ENCODE data around the gene ABCA7. TPM values are rescaled to one million over a fixed set of nuclear protein-coding genes. Genes with fewer than 3 reads are reported as not detected.
A peak's percentile ranks its signal among the peaks of the same experiment; 100 is the strongest.

ABCA7 gene
- total and polyA plus RNA-seq, 2 of the 13 experiments (the other 11 are each of a cell fraction or from before 2014, with no cell fraction given) = 4.4 to 32.4 TPM

DNA sequence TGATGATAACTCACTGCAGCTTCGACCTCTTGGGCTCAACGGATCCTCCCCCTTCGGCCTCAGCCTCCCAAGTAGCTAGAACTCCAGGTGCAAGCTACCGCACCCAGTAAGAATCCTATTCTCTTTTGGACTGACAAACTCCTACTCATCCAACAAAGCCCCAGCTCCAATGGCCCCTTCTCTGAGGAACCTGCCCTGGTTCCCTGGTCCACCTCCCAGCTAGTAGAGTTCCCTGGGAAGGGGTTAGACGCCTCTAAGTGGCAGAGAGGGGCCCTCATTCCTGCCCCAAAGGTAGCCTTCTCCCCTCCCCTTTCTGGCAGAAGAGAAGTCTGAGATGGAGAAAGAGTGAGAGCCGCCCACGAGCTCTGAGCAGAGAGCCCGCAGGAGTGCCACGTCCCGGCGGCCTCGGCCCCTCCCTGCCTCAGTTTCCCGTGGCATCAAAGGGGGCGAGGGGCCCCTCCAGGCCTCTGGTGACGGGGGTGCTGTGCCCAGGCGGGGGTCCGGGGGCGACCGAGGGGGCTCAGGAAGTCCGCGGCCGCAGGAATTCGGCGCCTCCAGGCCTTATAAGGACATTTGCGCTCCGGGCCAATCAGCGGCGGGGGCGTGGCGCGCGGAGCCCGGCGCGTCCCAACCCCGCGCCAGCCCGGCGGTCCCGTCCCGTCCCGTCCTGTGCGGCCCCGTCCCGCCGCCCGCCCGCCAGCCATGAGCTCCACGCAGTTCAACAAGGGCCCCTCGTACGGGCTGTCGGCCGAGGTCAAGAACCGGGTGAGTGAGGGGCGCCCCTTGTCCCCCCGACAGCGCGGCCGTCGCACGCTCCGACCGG lies 13.7 kb upstream of the ABCA7 start, which contains the start of gene CNN2 (continued):
- TF ChIP-seq, protein P1, sequence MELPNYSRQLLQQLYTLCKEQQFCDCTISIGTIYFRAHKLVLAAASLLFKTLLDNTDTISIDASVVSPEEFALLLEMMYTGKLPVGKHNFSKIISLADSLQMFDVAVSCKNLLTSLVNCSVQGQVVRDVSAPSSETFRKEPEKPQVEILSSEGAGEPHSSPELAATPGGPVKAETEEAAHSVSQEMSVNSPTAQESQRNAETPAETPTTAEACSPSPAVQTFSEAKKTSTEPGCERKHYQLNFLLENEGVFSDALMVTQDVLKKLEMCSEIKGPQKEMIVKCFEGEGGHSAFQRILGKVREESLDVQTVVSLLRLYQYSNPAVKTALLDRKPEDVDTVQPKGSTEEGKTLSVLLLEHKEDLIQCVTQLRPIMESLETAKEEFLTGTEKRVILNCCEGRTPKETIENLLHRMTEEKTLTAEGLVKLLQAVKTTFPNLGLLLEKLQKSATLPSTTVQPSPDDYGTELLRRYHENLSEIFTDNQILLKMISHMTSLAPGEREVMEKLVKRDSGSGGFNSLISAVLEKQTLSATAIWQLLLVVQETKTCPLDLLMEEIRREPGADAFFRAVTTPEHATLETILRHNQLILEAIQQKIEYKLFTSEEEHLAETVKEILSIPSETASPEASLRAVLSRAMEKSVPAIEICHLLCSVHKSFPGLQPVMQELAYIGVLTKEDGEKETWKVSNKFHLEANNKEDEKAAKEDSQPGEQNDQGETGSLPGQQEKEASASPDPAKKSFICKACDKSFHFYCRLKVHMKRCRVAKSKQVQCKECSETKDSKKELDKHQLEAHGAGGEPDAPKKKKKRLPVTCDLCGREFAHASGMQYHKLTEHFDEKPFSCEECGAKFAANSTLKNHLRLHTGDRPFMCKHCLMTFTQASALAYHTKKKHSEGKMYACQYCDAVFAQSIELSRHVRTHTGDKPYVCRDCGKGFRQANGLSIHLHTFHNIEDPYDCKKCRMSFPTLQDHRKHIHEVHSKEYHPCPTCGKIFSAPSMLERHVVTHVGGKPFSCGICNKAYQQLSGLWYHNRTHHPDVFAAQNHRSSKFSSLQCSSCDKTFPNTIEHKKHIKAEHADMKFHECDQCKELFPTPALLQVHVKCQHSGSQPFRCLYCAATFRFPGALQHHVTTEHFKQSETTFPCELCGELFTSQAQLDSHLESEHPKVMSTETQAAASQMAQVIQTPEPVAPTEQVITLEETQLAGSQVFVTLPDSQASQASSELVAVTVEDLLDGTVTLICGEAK (IDR thresholded peaks at IDR 0.05) = no peak
- TF ChIP-seq, protein P1 (CRISPR knock-in tag; IDR thresholded peaks at IDR 0.05) = no peak
- 0 out of 2 replicates have a peak, but pooled peaks have one; percentile 35 for TF ChIP-seq ZNF766 (CRISPR knock-in tag; IDR thresholded peaks at IDR 0.05; ENCODE audit: borderline replicate concordance)
- TF ChIP-seq, protein P2, sequence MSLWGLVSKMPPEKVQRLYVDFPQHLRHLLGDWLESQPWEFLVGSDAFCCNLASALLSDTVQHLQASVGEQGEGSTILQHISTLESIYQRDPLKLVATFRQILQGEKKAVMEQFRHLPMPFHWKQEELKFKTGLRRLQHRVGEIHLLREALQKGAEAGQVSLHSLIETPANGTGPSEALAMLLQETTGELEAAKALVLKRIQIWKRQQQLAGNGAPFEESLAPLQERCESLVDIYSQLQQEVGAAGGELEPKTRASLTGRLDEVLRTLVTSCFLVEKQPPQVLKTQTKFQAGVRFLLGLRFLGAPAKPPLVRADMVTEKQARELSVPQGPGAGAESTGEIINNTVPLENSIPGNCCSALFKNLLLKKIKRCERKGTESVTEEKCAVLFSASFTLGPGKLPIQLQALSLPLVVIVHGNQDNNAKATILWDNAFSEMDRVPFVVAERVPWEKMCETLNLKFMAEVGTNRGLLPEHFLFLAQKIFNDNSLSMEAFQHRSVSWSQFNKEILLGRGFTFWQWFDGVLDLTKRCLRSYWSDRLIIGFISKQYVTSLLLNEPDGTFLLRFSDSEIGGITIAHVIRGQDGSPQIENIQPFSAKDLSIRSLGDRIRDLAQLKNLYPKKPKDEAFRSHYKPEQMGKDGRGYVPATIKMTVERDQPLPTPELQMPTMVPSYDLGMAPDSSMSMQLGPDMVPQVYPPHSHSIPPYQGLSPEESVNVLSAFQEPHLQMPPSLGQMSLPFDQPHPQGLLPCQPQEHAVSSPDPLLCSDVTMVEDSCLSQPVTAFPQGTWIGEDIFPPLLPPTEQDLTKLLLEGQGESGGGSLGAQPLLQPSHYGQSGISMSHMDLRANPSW (CRISPR knock-in tag; IDR thresholded peaks at IDR 0.05; ENCODE audit: borderline replicate concordance) = no peak
- TF ChIP-seq SATB2 (CRISPR knock-in tag; IDR thresholded peaks at IDR 0.05) = no peak
- TF ChIP-seq, protein P3, sequence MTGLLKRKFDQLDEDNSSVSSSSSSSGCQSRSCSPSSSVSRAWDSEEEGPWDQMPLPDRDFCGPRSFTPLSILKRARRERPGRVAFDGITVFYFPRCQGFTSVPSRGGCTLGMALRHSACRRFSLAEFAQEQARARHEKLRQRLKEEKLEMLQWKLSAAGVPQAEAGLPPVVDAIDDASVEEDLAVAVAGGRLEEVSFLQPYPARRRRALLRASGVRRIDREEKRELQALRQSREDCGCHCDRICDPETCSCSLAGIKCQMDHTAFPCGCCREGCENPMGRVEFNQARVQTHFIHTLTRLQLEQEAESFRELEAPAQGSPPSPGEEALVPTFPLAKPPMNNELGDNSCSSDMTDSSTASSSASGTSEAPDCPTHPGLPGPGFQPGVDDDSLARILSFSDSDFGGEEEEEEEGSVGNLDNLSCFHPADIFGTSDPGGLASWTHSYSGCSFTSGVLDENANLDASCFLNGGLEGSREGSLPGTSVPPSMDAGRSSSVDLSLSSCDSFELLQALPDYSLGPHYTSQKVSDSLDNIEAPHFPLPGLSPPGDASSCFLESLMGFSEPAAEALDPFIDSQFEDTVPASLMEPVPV (CRISPR knock-in tag; IDR thresholded peaks at IDR 0.05) = peak; percentile 58; the same call in 1 of the 2 replicates
- TF ChIP-seq, protein P4, sequence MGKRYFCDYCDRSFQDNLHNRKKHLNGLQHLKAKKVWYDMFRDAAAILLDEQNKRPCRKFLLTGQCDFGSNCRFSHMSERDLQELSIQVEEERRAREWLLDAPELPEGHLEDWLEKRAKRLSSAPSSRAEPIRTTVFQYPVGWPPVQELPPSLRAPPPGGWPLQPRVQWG (CRISPR knock-in tag; IDR thresholded peaks at IDR 0.05; ENCODE audit: borderline replicate concordance, low read depth) = no peak
- no peak for TF ChIP-seq ZNF260 (CRISPR knock-in tag; IDR thresholded peaks at IDR 0.05; ENCODE audit: borderline replicate concordance, low read depth)
- no peak for TF ChIP-seq ZNF253 (CRISPR knock-in tag; IDR thresholded peaks at IDR 0.05; ENCODE audit: borderline replicate concordance)
- 0 out of 2 replicates have a peak, but pooled peaks have one; percentile 34 for TF ChIP-seq ZNF550 (CRISPR knock-in tag; IDR thresholded peaks at IDR 0.05; ENCODE audit: borderline replicate concordance)
- no peak for TF ChIP-seq ZNF160 (CRISPR knock-in tag; IDR thresholded peaks at IDR 0.05)
- TF ChIP-seq, protein P5, sequence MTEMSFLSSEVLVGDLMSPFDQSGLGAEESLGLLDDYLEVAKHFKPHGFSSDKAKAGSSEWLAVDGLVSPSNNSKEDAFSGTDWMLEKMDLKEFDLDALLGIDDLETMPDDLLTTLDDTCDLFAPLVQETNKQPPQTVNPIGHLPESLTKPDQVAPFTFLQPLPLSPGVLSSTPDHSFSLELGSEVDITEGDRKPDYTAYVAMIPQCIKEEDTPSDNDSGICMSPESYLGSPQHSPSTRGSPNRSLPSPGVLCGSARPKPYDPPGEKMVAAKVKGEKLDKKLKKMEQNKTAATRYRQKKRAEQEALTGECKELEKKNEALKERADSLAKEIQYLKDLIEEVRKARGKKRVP (CRISPR knock-in tag; IDR thresholded peaks at IDR 0.05) = no peak

Data from HepG2 (cell line).